Endothelial cell of hepatic sinusoid (primary cell): ENCODE data around the gene MYOM1.
"Not testable (repeated sequence)": the region's sequence is repeated elsewhere in the genome, so short reads cannot be mapped to it uniquely, and the experiment has no call there.

Experiments
- in situ Hi-C: cut with HindIII; loops from 2 replicates; pipeline ENCODE4 v1.10.0; 2017; ENCODE audit warnings: low sequenced_read_pairs

The MYOM1 gene

DNA sequence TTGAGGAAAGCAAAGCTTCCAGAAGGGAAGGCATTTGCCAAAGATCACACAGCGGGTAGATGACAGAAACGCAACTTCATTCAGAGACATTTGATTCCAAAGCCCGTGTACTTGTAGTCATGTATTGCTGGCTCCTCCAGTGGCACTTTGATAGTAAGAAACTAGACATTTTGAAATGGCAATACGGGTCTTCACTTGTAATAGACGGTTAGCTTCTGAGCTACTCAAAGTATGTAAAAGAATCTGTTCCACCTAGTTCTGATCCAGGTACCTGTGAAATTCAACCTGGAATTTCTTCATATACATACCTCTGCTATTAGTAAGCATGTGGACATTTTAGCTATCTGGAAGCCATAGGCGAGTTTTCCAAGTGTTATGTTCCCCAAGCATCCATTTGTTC, 1.7 kb upstream of the MYOM1 start:
- in situ Hi-C loops, result loop anchor here (5.0 kb wide), 1 partner anchor 34 kb away; no protein-coding TSS in a partner anchor

DNA sequence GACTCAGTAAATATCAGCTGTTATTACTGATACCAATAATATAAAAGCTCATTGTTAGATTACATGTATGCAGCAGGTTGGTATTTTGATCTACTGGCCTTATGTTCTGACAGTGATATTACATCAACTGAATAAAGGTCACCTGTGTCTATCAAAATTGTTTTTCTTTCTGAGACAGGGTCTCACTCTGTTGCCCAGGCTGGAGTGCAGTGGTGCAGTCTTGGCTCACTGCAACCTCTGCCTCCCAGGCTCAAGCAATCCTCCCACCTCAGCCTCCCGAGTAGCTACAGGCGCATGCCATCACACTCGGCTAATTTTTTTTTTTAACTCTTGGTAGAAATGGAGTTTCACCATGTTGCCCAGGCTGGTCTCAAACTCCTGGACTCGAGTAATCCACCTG, 1.1 kb upstream of the MYOM1 start:
- in situ Hi-C loops, result loop anchor here (5.0 kb wide), 1 partner anchor 34 kb away; no protein-coding TSS in a partner anchor

DNA sequence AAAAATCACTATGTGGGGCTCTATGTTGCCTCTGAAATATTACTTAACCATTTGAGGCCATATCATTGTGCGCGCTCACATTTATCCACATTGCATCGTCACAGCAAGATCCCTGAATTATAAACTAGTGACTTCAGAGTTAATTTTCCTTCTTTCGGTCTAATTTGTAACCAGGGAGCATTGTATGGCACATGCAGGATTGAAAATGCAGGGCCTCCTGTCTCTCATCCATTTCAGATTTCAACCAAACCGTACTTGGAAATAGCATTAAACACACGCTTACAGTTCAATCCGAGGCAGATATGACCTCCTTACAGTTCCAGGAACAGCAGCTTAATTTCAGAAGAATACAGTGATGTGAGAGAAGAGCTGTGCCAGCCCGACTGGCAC, 532 bp downstream of the MYOM1 start:
- in situ Hi-C loops, result no loop called here

DNA sequence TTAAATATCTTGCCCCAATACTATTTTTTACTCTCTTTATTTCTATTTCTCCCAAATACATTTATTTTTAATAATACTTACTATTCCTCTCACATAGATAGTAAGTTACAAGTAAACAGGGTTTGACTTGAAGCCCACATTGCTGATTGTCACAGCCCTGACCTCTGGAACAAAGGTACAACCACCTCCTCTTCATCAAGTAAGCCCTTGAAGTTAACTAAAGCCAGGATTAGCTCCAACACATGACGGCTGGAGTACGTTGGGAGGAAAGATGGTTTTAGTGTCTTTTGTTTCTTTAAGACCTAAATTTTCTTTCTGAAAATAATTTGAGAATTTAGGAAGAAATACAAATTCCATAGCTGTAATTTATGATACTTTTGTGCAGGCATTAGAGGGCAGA, 949 bp downstream of the MYOM1 start:
- in situ Hi-C loops, result no loop called here

DNA sequence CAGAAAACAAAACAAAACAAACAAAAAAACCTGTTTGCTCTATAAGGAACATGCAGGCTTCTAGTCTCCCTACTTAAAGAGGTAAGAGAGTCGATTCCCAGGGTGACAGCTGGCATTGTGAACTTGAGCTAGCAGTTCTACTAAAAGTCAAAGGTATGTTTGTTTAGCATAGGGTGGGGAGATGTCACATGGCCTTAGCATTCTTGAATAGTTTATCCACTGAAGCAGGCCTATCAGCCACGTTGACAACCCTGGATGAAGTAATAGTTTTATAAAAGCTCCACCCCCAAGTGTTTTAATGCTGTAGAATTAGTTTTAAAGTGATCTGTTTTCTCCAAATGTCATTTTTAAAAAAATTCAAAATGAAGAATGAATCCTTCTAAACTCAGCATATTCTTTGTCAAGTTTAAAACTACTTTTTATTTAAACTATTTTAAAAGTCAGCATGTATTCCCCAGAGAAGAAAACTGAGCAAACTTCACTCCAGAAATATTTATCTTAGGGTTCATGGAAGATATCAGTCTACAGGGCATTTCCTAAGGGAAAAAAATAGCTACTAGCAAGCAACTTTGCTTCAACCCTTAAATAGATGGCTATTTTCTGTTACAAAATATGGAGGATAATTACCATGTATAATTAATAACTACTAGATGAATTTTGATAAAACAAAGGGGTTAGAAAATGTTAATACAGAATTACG, 1.7 kb downstream of the MYOM1 start:
- in situ Hi-C loops, result no loop called here

DNA sequence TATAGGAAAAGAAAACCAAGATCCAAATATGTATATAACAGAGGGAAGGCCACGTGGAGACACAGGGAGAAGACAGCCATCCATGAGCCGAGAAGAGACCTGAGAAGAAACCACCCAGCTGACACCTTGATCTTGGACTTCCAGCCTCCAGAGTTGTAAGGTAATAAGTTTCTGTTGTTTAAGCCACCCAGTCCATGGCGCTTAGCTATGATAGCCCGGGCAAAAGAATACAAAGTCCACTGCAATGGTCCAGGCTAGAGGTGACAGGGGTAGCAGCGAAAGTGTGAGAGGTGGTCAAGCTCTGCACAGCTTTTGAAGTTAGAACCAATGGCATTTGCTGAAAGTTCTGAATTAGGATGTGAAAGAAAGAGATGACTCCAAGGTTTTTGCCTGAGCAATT, 2.8 kb downstream of the MYOM1 start:
- in situ Hi-C loops, result no loop called here

DNA sequence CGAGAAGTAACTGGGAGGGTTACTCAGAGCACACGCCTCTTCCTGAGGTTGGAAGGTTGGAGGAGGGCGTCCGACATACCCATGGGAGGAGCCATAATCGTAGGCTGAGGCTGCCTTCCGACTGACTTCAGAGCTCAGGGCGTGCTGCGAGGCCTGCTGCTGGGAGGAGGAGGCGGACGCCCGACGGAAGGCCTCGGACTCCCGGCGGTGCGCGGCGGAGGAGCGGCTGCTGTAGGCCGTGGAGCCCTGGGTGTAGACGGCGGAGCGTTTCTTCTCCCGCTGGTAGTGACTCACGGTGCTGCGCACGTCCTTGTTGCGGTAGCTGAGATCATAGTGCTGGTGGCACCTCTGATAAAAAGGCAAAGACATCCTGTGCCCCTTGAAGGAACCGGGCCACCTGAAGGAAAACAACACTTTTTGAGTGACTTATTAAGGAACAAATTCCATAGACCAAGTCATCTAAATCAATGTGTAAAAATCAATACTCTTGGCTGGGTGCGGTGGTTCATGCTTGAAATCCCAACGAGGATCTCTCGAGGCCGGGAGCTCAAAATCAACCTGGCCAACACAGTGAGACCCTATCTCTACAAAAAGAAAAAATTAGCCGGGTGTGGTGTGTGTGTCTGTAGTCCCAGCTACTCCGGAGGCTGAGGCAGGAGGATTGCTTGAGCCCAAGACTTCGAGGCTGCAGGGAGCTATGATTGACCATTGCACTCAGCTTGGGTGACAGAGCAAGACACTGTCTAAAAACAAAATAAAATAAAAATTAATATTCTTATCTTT, 4.7 kb downstream of the MYOM1 start:
- in situ Hi-C loops, result no loop called here

DNA sequence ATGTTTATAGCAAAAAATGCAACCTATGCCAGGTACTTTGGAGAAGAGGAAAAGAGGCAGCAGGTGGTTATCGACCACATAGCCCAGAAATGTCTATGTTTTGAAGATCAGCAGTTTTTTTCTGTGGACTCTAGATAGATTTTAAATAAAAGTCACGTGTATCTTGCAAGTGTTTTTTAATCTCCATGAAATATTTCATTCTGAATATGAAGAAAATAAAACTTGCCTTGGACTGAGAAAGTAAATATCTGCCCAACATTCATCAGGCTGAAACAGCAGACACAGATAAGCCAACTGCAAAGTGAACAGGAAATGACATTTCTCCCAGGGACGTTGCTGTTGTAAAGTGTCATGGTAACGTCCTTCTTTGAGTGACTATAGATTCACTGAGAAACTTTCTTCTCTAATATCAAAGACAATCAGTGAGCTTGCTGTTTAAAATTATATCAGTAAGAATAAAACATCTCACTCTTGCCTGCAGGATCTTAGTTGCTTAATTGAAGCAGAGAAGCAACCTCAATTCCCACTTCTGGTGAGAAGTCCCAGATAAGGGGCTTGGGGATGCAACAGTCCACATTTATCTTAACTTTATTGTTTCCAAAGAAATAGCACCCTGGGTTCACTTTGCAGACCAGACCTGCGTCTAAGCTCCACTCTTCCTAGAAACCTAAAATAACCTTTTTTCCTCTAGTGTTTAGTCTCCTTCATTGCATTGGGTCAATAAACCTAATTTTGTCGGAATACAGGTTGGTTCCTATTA, 6.3 kb downstream of the MYOM1 start:
- in situ Hi-C loops, result no loop called here

DNA sequence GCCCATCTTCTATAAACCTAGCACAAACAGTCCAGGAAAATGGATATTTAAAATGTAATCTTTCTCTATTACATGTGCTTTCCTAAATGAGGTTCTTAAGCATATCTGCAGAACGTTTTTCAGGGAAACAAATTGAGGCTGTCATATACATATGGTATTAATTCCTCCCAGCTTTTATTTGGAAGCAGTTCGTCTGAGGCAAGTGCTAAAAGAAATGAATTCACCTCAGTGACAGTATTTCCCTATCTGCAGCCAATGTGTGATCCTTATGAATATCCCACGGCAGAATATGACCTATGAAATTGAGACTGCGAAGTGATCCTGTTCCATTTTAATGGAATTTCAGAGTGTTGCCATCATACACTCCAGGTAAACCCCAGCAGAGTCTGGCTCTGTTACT, 7.1 kb downstream of the MYOM1 start:
- in situ Hi-C loops, result no loop called here

DNA sequence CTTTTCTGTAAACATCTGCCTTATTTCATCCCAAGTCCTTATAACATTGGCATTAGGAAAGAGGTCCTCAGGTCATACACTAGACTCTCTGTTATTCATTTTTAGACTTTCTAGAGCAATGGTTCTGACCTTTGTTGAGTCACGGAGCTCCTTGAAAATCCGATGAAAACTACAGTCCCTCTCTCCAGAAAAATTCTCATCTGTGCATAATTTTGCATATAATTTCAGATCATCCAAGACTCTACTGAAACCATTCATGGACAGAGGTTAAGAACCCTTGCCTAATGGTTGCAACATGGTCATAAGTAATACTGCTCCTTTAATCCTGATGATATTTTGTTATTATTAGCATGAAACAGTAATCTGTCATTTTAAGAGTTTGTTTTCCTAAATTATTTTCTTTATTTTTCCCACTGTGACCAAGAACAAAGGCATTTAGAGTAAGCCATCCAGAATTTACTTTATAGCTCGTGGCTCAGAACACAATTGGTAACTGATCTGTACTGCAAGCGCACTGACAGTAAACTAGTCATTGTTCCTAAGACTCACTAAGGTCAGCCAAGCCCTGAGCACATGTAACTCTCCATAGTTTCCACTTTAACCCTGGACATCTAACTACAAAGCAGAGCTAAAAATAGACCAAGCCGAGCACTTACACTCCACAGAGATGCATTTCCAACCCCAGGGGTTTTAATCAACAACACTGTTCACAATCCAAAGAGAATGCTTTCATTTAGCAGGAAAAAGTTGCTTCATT, 8.4 kb downstream of the MYOM1 start:
- in situ Hi-C loops, result no loop called here

DNA sequence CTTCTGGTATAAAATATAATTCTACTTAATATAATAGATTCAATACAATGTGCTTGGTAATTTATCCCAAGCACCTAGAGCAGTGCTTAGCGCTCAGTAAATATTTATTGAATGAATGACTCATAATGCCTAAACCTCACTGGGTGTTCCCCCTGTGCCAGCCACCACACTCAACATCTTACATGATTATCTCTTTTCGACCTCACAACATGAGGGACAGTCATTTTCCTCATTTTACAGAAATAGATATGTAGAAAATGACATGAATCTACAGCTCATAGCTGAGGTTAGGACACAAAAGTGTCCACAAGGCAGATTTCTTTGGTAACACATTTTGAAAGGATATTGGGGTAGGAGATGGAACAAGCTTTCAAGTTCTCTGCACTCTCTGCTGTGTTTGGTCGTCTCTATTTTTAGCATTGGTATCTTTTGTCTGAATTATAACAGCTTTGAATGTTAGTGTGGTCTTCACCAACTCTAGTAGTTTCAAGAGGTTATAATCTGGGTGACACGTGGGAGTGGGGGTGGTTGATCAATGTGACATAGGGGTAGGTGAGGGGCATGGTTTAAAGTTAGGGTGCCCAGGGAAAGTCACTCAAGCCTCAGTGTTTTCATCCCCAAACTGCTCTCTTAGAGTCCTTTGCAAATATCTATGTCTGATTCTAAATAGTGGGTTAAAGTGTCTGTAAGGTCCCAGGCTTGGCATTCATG, 9.8 kb downstream of the MYOM1 start:
- in situ Hi-C loops, result no loop called here

DNA sequence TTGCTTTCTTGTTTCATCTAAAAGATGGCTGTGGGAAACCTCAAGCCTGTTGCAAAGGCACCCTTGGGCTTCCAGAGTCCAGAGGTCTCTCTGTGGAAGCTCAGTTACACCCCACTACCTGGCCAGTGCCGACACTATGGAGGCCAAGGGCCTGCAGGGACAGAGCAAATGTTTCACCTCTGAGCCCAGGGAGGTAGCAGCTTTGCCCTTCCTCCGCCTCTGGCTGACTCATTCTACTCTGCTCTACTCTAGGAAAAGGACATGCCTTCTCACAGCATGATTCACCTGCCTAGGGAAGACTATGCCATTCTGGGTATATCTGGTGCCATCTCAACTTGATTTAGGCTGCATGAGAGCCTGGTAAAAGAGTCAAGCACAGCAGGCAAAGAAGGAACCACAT, 12.2 kb downstream of the MYOM1 start:
- in situ Hi-C loops, result no loop called here

DNA sequence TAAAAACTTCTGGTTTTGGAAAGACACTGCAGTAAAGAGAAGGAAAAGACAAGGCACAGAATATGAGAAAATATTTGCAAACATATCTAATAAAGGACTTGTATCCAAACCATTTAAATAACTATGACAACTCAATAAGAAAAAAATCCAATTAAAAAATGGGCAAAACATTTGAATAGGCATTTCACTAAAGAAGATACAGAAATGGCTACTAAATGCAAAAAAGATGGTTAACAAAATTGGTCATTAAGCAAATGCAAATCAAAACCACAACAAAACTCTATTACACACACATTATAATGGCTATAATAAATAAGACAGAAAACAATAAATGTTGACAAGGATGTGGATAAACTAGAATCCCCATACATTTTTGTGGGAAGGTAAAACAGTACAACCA, 14.5 kb downstream of the MYOM1 start:
- in situ Hi-C loops, result no loop called here

DNA sequence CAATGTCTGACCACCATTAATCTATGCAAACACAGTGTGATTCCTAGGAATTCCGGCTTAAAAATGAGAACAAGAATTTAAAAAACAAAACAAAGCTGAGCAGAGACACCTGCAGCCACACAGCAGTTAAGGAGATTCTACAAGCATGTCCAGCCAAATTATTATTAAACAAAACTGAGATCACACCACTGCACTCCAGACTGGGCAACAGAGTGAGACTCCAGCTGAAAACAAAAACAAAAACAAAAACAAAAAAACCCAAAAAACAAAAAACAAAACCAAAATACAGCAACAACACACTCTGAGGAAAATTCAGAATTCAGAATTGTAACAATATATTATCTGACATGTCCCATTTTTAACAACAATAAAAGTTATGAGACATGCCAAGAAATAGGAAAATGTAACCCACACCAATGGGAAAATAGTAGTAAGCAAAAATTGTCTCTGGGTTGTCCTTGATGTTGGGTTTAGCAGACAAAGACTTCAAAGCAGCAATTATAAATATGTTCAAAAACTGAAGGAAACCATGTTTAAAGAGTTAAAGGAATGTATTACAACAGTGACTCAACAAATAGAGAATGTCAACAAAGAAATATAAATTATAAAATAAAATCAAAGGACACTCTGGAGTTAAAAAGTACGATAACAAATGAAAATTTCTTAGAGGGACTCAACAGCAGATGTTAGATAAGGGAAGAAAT, 19.7 kb downstream of the MYOM1 start:
- in situ Hi-C loops, result no loop called here

DNA sequence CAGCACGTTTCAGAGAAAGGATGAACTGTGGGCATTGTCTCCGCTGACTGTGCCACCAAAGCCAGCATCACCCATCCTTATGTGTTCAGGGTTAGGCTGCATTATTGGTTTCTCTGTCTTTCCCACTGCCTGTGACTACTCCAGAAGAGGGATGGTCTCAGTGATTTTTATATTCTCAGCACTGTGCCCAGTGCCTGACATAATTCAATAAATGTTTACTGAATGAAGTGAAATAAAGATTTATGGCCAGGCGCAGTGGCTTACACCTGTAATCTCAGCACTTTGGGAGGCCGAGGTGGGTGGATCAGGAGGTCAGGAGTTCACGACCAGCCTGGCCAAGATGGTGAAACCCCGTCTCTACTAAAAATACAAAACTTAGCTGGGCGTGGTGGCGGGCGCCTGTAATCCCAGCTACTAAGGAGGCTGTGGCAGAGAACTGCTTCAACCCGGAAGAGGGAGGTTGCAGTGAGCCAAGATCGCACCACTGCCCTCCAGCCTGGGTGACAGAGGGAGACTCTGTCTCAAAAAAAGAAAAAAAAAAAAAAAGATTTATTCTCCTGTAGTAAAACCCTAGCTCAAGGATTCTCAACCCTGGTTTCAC, 21.4 kb downstream of the MYOM1 start:
- in situ Hi-C loops, result not testable (repeated sequence)

DNA sequence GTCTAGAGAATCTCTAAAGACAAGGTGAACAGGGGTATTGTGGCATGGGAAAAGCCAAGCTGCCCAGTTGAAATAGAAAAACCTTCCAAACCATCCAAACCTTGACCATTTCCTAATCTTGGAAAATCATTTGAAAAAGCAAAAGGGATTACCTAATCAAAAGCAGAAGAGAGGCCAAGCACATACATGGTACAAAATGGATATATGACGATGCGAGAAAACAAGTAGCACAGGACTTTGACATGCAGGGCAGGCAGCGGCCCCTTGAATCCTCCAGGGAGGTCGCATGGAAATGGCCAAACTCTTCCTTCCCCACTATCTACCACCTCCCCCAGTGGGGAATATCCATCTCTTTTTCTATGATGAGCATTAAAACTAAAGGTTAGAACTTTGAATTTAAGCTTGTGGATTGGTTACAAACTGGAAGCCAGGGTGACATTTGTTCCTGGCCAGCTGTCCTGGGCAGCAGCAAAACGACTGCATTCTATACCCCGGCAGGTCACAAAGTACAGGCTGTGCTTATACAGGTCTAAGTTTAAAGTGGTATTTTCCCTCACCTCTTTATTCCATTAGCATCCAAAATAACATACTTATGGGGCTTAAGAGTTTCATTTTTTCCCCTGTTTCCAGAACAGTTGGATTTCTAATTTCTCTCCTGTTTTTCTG, 24.7 kb downstream of the MYOM1 start:
- in situ Hi-C loops, result no loop called here

DNA sequence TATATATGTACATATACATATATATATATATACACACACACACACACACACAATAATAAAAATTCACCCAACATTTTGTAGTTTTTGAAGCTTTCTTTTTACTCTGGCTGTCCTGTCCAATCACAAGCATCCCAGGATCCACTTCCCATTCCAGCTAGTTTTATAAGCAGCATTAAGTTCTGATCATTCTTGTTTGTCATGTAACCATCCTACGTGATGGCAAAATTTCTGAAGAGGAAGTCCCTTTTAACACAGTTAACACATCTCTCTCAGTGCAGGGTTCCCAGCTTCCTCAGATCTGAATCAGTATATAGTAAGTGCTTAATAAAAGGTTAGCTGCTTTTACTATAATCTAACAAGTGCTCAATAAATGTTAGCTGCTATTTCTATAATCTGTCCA, 26.4 kb downstream of the MYOM1 start:
- in situ Hi-C loops, result no loop called here

DNA sequence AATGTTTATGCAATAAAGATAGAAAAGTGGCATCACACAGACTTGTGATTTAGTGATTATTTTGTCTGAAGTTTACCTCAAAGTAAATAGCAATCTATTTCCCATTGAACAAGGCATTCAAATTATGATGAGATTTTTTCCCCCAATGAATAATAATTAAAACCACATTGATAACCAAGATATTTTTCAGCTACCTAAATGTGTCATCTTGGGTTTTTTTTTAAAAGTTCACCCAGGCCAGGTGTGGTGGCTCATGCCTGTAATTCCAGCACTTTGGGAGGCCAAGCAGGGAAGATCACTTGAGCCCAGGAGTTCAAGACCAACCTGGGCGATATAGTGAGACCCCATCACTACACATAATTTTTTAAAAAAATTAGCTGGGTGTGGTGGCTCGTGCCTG, 27.0 kb downstream of the MYOM1 start:
- in situ Hi-C loops, result no loop called here

DNA sequence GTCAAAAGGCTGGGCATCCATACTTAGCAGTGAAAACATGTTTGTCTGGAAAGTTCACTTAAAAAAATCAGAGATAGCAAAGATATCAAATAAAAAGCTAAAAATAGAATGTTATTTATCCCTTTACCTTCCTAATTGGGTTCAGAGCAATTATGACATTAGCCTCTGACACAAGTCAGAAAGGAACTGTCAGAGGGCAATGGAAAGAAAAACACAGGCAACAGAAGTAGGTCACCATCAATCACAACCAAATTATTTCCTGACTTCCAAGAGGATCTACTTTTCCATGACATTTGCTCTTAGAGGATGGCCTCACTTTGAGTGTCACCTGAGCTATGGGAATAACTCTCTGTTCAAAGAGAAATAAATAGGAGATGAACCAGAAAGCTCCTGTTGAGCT, 27.5 kb downstream of the MYOM1 start:
- in situ Hi-C loops, result no loop called here
